Naive thymus-derived CD8-positive, alpha-beta T cell (primary cell): Measurements from ENCODE around the gene GNB5. TPM values are rescaled to one million over a fixed set of nuclear protein-coding genes. Genes with fewer than 3 reads are reported as not detected.

Experiments
- ATAC-seq, 2 donors: fragments of 150-1000 bp; cut with Tn5 transposase in 1 of 2; sonication (Bioruptor Pico), chemical (Tn5 transposase) in 1 of 2; 1 replicate in 1 of 2; 2 replicates in 1 of 2; pipeline ENCODE4 v1.10.0; 2021; ENCODE audit warnings: mild to moderate bottlenecking in 2 of 2, moderate library complexity in 2 of 2
- POLR2A ChIA-PET: fragments of 350-600 bp; sonication (Branson Sonifier 250); formaldehyde crosslinking; loops from one replicate; lab custom pipeline; 2021; ENCODE audit warnings: antibody characterized with exemption; lab: Charles Lee
- DNase-seq, 10 donors: peaks; one replicate each; pipeline versions ENCODE4 v3.0.0 to v3.0.0-alpha.2; 2020 to 2022
- H3K27ac Mint-ChIP-seq, 10 donors: one replicate each; pipeline ENCODE4 v1.8.0; 2020 to 2022; ENCODE audit warnings: mild to moderate bottlenecking in 10 of 10, mixed read lengths in 10 of 10, moderate library complexity in 4 of 10, inconsistent platforms in 1 of 10
- H3K27me3 Mint-ChIP-seq, 5 donors: one replicate each; pipeline ENCODE4 v1.8.0; 2021 to 2022; ENCODE audit warnings: mixed read lengths in 5 of 5
- H3K36me3 Mint-ChIP-seq, 3 donors: one replicate each; pipeline ENCODE4 v1.8.0; 2020 to 2022; ENCODE audit warnings: mixed read lengths in 3 of 3, mild to moderate bottlenecking in 2 of 3, inconsistent platforms in 1 of 3
- H3K4me1 Mint-ChIP-seq, 4 donors: one replicate each; pipeline ENCODE4 v1.8.0; 2021 to 2022; ENCODE audit warnings: mixed read lengths in 4 of 4
- H3K4me3 Mint-ChIP-seq, 10 donors: one replicate each; pipeline ENCODE4 v1.8.0; 2020 to 2022; ENCODE audit warnings: mild to moderate bottlenecking in 10 of 10, mixed read lengths in 10 of 10, moderate library complexity in 6 of 10, inconsistent platforms in 1 of 10
- H3K9me3 Mint-ChIP-seq, 9 donors: one replicate each; pipeline ENCODE4 v1.8.0; 2020 to 2022; ENCODE audit warnings: mixed read lengths in 9 of 9, mild to moderate bottlenecking in 3 of 9, inconsistent platforms in 1 of 9, moderate library complexity in 1 of 9
- polyA plus RNA-seq, 3 donors: library from polyadenylated mRNA; unstranded; fragments of 300-500 nt; fragmentation: Illumina TruSeq; gene quantifications; one replicate each; pipeline ENCODE4 v1.2.3, GENCODE V29; 2021
- total RNA-seq, 8 experiments: library from RNA in 2 of 8; stranded (reverse) in 2 of 8; gene quantifications; one replicate each; pipeline ENCODE4 v1.2.3 and lab custom pipeline; 2021 to 2026

Gene GNB5
- total and polyA plus RNA-seq, 5 experiments from 2014 or later = 32.4 to 48.5 (median 41.7) TPM

DNA sequence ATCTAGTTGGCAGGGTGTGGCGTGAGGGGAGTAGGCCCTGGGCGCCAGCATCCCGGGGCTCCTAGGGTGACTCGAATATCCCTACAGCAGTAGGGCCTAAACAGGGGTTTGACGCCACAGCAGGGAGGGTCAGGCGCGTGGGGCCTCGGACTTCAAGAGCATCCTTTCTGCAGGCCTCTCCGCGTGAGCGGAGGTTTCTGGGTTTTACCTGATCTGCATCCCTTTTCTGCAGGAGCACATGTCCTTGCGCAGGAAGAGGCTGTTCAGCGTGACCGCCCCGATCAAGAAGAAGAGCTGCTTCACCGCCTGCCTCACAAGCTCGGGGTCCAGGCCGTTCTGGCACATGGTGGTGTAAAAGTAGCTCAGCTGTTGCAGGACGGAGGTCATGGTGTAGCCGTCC lies 13.5 kb upstream of the GNB5 start:
- POLR2A ChIA-PET = no interaction called here
- no peak overlapping the region for H3K27ac Mint-ChIP-seq
- no peaks in the 10 kb centered on the region for H3K36me3 Mint-ChIP-seq
- ATAC-seq (no peak), DNase-seq (no peak)
- no peaks in the 10 kb centered on the region for H3K9me3 Mint-ChIP-seq
- H3K4me3 Mint-ChIP-seq = no peak overlapping the region
- no peaks in the 10 kb centered on the region for H3K27me3 Mint-ChIP-seq
- peaks cover 0 to 6% (median 2%) of the 10 kb centered on the region in 4 donors for H3K4me1 Mint-ChIP-seq

DNA sequence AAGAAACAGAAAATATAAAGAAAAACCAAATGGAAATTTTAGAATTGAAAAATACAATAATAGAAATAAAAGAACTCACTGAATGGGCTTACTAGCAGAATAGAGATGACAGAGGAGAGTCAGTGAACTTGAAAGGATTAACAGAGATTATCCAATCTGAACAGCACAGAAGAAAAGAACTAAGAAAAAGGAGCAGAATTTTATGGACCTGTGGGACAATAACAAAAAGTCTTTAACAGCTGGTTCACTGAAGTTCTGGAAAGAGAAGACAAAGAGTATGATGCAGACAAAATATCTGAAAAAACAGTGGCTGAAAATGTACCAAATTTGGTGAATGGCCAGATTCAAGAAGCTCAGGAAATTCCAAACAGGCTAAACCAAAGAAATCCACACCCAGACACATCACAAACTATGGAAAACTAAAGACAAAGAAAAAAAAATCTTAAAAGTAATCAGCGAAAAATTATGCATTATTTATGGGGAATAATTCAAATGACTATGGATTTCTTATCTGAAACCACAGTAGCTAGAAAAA lies 9.7 kb upstream of the GNB5 start:
- DNase-seq (no peak), ATAC-seq (no peak)
- Mint-ChIP-seq H3K36me3 (no peaks in the 10 kb centered on the region), H3K4me3 (no peak overlapping the region), H3K27me3 (no peaks in the 10 kb centered on the region), H3K27ac (no peak overlapping the region), H3K4me1 (peaks cover 0 to 2% (median 0%) of the 10 kb centered on the region in 4 donors), H3K9me3 (no peaks in the 10 kb centered on the region)
- POLR2A ChIA-PET = no interaction called here

DNA sequence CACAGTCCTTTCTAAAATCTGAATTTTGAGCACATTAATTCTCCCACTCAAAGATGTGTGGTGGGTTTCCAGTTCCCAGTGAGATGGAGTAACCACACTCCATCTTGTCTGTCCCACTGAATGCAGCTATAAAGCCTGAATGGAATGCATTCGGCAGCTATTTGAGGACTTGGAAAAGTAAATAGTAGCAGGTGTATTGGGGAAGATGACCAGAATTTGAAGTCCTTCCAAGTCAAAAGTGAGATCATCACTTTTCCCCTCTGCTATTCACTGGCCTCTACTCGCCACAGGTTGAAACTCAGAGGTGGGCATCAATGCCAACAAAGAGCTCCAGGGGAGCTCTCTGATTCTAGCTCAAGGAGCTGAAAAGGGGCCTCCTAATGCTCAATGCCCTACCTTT lies 8.1 kb upstream of the GNB5 start:
- POLR2A ChIA-PET = no interaction called here
- H3K27me3 Mint-ChIP-seq = no peaks in the 10 kb centered on the region
- H3K9me3 Mint-ChIP-seq = no peaks in the 10 kb centered on the region
- DNase-seq = no peak
- H3K27ac Mint-ChIP-seq = no peak overlapping the region
- H3K36me3 Mint-ChIP-seq = no peaks in the 10 kb centered on the region
- H3K4me3 Mint-ChIP-seq = no peak overlapping the region
- ATAC-seq = no peak
- H3K4me1 Mint-ChIP-seq = peaks cover 0 to 2% (median 0%) of the 10 kb centered on the region in 4 donors

DNA sequence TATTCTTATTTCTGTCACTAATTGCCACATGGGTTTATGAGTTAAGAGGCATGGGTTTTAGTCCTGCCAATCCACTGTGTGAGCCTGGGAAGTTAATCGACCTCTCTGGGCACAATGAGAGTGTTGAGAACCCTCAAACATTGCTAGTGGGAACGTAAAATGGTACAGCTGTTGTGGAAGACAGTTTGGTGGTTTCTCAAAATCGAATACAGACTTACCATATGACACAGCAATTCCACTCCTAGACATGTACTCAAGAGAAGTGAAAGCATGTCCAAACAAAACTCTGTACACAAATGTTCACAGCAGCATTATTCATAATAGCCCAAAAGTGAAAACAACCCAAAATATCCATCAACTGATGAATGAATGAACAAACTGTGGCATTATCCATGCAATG lies 5.7 kb upstream of the GNB5 start:
- no peaks in the 10 kb centered on the region for H3K4me1 Mint-ChIP-seq
- POLR2A ChIA-PET = no interaction called here

DNA sequence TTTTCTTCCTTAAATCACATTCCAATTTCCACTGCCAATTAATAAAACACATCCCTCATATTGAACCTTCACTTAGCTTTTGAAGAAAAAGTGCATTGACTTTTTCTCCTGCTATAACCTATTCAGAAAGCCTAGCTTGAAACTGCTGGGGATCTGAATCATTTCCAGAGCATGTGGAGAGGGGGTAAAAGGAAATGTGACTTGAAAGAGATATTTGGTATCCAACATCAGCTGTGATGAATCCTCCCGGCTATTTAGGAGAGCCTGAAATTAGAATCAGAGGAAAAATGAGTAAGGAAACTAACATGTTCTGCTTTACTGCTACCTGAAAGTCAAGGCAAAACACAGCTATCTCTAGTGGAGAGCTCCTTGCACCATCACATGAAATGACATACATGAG lies 2.6 kb upstream of the GNB5 start:
- no peaks in the 10 kb centered on the region for H3K4me1 Mint-ChIP-seq
- peaks cover 0 to 3% (median 0%) of the 10 kb centered on the region in 3 donors for H3K36me3 Mint-ChIP-seq
- no peak overlapping the region for H3K4me3 Mint-ChIP-seq
- DNase-seq (no peak), ATAC-seq (no peak)
- POLR2A ChIA-PET = interaction anchor here (1.0 to 2.6 kb wide), 2 partner anchors 14 to 34 kb away, joined by 3 to 12 read pairs; no protein-coding TSS in a partner anchor
- H3K27ac Mint-ChIP-seq = no peak overlapping the region
- no peaks in the 10 kb centered on the region for H3K9me3 Mint-ChIP-seq
- no peaks in the 10 kb centered on the region for H3K27me3 Mint-ChIP-seq

More for the DNA sequence above, 5.7 kb upstream of the GNB5 start:
- H3K9me3 Mint-ChIP-seq = no peaks in the 10 kb centered on the region
- DNase-seq (no peak), ATAC-seq (no peak)
- H3K36me3 Mint-ChIP-seq = no peaks in the 10 kb centered on the region
- H3K27me3 Mint-ChIP-seq = no peaks in the 10 kb centered on the region
- H3K27ac Mint-ChIP-seq = no peak overlapping the region
- H3K4me3 Mint-ChIP-seq = no peak overlapping the region

DNA sequence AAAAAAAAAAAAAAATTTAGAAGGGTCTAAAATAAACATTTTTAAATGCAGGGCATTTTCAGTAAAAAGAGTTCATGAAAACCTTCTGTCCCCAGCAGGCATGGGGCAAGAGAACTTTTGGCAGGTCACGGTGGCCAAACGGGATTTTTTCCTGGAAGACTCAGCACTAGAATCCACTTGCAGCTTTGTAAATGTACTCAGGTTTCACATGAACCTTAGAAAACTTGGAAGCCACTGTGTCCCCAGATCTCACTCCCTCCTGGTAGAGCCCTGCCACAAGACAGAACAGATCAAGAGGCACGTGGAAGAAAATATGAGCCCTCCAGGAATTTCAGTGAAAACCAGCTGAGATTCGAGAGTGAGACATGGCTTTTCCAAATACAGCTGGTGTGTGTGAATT lies 2.1 kb upstream of the GNB5 start:
- no peak for DNase-seq
- no peaks in the 10 kb centered on the region for H3K27me3 Mint-ChIP-seq
- H3K4me3 Mint-ChIP-seq = no peak overlapping the region
- no peak for ATAC-seq
- no peaks in the 10 kb centered on the region for H3K4me1 Mint-ChIP-seq
- H3K36me3 Mint-ChIP-seq = peaks cover 0 to 3% (median 0%) of the 10 kb centered on the region in 3 donors
- H3K27ac Mint-ChIP-seq = no peak overlapping the region
- no peaks in the 10 kb centered on the region for H3K9me3 Mint-ChIP-seq
- POLR2A ChIA-PET = interaction anchor here (0.7 to 2.6 kb wide), 3 partner anchors 14 to 1284 kb away, joined by 3 to 12 read pairs (median 4); no protein-coding TSS in a partner anchor

DNA sequence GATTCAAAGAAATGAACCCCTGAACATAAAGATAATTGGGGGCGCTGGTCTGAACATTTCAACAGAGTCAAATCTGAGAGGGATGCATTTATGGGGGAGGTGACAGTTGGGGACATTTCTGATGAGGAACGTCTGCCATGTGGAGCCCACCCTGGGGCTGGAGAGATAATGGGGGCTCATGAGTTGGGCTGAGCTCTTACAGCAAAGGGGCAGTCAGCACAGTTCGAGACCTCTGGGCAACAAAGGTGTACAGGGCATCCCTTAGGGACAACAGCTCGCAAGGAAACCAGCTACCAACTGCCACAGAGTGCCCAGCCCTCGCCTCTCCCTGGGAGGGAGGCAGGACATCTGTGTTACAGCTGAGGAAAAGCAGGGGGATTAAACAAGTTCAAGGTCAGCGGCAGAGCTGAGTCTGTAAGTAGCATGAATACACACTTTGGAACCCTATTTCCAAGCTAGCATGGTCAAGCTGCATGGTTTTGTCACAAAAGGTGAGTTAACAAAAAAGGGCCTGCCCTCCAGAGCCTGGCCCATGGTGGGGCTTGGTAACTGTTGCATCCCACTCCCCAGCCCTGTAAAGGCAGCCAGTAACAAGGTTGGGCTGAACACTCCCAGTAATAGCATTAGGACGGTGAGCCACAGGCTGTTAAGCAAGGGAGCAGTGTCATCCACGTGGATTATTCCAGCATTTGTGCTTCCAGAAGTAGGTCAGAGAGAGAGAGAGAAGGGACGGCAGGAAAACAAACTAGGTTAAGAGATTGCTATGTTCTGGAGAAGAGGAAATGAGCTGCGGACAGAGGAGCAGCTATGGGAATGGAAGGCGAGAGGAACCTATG lies 4.3 kb downstream of the GNB5 start:
- peaks cover 0 to 10% (median 3%) of the 10 kb centered on the region in 4 donors for H3K4me1 Mint-ChIP-seq
- peak overlapping the region in 2 of 10 donors; percentile 6 to 64 for H3K27ac Mint-ChIP-seq
- ATAC-seq (no peak), DNase-seq (no peak)
- POLR2A ChIA-PET = interaction anchor here (0.6 kb wide), 1 partner anchor 171 kb away, joined by 3 read pairs; no protein-coding TSS in a partner anchor
- H3K9me3 Mint-ChIP-seq = no peaks in the 10 kb centered on the region
- H3K4me3 Mint-ChIP-seq = no peak overlapping the region
- peaks cover 0 to 6% (median 0%) of the 10 kb centered on the region in 3 donors for H3K36me3 Mint-ChIP-seq
- no peaks in the 10 kb centered on the region for H3K27me3 Mint-ChIP-seq

DNA sequence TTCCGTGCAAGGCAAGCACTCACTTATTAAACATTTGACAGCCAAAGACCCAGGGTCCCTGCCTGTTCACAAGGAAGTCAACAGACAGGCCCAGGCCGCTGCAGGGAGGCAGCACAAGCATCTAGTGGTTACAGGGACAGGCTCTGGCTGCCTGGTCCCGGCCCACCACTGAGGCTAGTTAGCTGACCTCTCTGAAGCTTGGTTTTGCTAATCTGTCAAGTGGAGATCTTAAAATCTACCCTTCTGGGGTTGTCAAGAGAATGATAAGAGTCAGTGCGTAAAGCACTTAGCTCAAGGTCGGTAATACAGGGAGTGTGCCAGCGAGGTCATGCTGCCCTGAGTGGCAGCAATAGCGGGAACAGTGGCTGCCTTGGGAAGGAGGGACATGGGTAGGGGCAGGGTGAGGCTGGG lies 6.0 kb downstream of the GNB5 start:
- Mint-ChIP-seq H3K4me1 (peaks cover 1 to 24% (median 12%) of the 10 kb centered on the region in 4 donors), H3K27ac (peak overlapping the region in 2 of 10 donors; percentile 30 to 72), H3K27me3 (no peaks in the 10 kb centered on the region), H3K4me3 (no peak overlapping the region), H3K36me3 (peaks cover 0 to 6% (median 0%) of the 10 kb centered on the region in 3 donors), H3K9me3 (no peaks in the 10 kb centered on the region)
- POLR2A ChIA-PET = interaction anchor here (1.1 kb wide), 1 partner anchor 213 kb away, joined by 3 read pairs; the partner anchor contains the start of gene LEO1
- ATAC-seq = no peak
- DNase-seq = no peak

DNA sequence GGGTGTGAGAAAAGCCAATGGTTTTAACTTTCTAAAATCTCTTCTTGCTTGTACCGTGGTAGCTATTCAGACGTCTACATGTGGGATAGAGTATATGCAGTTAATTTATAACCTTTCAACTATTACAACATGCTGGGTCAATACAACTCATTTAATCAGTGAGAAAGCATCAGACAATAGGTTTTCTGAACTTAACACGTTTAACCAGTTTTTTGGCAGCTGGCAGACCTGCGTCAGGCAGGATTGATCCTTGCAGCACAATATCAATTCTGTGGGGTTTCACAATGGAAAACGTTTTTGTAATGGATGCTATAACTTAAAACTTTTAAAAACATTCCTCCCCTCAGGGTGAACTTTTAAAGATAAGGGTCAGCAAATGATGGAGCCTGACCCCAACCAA lies 6.5 kb downstream of the GNB5 start:
- DNase-seq = no peak
- peaks cover 0 to 6% (median 0%) of the 10 kb centered on the region in 3 donors for H3K36me3 Mint-ChIP-seq
- no peaks in the 10 kb centered on the region for H3K27me3 Mint-ChIP-seq
- no peak overlapping the region for H3K4me3 Mint-ChIP-seq
- H3K4me1 Mint-ChIP-seq = peaks cover 1 to 24% (median 12%) of the 10 kb centered on the region in 4 donors
- ATAC-seq = no peak
- no peak overlapping the region for H3K27ac Mint-ChIP-seq
- POLR2A ChIA-PET = interaction anchor here (1.1 kb wide), 1 partner anchor 213 kb away, joined by 3 read pairs; the partner anchor contains the start of gene LEO1
- no peaks in the 10 kb centered on the region for H3K9me3 Mint-ChIP-seq

DNA sequence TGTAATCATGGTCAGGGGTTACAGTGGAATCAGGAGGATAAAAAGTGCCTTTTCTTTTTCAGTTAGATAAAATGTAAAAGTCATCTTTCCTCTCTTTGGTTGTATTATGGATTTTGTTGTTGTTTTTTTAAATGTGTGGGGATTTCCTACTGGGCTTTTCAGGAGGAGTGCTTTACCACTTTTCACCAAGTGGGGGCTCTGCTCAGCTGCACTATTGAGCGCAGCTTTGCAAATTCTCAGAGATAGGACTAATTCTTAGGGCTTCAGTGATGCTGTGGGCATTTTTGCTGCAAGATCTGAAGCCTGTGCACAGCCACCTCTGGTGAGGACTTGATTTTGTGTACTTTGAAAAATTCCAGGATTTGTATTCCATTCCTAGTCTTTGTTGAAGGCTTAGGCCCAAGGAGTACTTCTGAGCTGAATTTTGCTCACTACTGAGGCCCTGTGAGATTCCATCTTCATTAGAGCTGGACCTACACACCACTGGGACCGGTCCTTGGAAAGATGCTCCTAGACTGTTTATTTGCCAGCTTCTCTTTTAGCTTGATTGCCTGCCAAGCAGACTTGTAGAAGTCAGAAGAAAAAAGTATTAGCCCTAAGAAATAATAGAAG lies 7.5 kb downstream of the GNB5 start:
- Mint-ChIP-seq H3K27me3 (no peaks in the 10 kb centered on the region), H3K4me1 (peaks cover 4 to 29% (median 18%) of the 10 kb centered on the region in 4 donors), H3K27ac (peak overlapping the region in 2 of 10 donors; percentile 22 to 25), H3K36me3 (peaks cover 0 to 3% (median 0%) of the 10 kb centered on the region in 3 donors), H3K4me3 (peak overlapping the region in 1 of 10 donors; percentile 15), H3K9me3 (no peaks in the 10 kb centered on the region)
- POLR2A ChIA-PET = no interaction called here
- DNase-seq = no peak
- ATAC-seq = no peak

DNA sequence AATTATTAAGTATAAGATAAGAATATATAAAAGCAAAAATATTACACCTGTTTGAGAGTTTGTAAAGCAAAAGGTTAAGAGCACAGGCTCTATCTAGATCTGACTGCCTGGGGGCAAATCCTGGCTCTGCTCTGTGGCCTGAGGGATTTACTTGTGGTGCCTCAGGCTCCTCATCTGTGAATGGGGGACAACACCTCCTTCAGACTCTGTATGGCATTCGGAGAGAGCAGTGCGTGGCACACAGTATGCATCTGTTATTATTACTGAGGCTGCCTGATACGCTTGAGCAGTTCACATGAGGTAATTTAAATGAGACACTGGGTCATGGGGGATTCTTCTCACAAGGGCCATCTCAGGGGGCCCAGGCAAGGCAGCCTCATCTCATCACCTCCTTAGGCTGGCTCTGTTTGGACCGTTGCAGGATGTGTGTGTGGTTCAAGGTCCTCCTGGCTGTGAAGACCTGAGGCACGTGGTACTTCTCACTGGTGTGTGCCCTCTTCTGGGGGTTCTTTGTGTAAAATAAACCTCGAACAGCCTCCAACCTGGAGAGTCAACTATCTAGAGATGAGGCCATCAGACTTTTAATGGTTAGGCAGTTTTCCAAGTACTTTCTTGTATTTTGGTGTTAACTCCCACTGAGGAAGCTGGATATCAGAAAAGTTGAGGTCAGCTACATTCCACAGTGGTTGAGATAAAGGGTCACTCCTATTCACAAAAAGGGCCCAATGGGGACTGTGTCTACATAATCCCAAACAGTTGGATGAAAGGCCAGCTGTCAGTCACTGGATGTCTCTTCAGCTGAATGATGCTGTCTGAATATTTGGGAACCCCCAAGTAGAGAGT lies 9.0 kb downstream of the GNB5 start:
- Mint-ChIP-seq H3K9me3 (no peaks in the 10 kb centered on the region), H3K4me1 (peaks cover 10 to 42% (median 32%) of the 10 kb centered on the region in 4 donors), H3K27ac (peak overlapping the region in 8 of 10 donors; percentile 26 to 86 (median 70)), H3K36me3 (peaks cover 0 to 3% (median 0%) of the 10 kb centered on the region in 3 donors), H3K4me3 (peak overlapping the region in 4 of 10 donors; percentile 22 to 30 (median 27)), H3K27me3 (no peaks in the 10 kb centered on the region)
- POLR2A ChIA-PET = no interaction called here
- ATAC-seq (no peak), DNase-seq (no peak)
